Islet precursor cell (in vitro differentiated cells): ENCODE data around the gene SMG6.

Source experiments
- DNase-seq: peaks from one replicate; pipeline ENCODE4 v3.0.0-alpha.2; 2018

Gene SMG6

DNA sequence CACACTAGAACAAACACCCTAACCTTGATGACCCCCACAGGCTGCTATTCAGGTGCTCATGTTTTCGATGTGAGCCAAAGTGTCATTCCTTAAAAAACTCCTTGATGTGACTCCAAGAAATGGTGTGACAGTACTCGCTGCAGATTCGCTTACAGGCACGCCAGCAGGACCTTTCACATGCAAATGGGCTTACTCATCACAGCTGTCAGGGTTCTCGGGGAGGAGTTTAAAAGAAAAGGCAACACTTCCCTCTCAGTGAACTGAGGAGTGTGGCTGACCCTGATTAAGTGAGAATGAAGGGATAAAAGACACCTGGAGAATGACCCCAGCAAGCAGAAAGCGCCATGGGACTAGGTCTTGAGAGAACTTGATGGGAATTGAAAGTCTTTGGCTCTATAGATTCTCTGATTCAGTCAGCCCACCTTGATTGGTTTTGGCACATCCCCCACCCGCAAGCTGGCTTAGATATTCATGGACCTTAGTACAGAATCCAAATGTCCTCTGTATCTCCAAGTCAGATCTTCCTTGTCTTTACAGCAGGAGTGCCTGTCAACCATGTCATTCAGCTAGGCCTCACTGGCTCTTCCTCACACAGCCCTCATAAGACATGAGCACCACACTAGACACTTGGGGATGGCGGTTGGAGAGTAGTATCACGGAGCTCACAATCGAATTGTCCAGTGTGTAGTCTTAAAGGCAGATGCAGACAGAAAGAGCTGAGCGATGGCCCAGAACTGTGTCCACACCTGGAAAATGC, 166.1 kb downstream of the SMG6 start:
- peak; percentile 93 for DNase-seq

DNA sequence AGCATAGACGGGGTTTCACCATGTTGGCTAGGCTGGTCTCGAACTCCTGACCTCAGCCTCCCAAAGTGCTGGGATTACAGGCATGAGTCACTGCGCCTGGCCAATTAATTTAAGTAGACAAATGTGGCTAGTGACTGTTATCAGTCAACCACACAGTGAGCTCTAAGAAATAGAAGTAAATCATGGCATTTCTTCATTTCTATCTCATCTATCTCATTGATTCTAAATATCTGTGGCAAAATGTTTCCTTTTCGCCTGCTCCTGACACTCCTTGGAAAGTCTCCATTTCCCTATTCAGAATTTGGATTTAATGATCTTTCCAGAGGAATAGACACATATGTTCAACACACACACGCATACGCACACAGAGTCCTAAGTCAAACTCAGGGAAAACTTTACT, 167.3 kb downstream of the SMG6 start:
- no peak for DNase-seq

DNA sequence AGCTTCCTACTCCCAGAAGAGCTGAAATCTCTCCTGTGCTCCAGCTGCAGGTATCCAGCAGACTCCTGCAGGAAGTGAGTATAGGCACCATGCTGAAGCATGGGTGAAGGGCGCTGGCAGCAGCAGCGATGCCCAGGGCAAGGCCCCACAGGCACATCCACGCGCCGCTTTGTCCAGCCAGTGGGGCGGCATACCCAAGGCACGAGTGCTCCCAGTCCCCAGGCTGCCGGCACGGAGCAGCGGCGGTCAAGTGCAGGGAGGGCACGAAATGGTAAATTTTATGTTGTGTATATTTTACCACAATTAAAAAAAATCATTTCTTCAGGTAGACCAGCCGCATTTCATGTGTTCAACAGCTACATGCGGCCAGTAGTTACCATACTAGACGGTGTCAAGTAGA, 175.6 kb downstream of the SMG6 start:
- no peak for DNase-seq

DNA sequence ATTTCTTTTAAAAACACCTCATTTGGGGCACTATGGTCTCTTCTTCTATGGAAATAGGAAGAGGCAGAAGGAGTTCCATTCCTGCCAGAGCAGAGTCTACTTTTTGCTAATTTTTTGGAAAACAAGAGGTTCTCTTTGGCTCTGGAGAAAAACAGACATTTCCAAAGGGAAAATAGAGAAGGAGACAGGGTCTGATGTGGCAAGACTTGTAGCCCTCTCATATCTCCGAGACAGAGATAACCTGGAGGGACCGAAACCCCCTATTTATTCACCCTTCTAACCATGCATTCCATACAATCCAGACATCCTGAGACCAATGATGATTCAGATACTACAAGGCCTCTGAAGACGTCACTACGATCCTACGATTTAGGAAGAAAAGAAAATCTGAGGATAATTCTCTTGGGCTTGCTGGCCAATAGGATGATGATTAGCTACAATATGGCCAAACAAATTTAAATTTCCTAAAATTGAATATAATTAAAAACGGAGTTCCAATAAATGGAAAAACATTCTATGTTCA, 178.5 kb downstream of the SMG6 start:
- DNase-seq = no peak

DNA sequence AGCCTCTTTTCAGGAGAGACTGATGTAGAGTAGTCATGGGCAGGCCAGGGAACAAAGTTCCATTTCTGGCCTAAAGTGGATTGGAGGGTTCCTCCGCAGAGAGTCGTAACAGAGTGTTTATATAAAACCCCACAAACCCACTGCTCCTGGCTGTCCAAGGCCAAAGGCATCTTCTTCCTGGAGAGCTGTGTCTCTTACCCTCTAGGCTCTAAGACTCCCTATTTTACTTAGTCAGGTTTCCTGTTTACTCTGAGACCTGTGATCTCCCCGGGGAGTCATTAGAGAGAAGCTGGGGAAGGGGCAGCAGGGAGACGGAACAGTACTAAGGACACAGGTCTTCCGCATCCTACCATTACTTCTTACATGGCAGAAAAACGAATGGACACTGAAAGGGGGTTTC, 179.2 kb downstream of the SMG6 start:
- DNase-seq = no peak

DNA sequence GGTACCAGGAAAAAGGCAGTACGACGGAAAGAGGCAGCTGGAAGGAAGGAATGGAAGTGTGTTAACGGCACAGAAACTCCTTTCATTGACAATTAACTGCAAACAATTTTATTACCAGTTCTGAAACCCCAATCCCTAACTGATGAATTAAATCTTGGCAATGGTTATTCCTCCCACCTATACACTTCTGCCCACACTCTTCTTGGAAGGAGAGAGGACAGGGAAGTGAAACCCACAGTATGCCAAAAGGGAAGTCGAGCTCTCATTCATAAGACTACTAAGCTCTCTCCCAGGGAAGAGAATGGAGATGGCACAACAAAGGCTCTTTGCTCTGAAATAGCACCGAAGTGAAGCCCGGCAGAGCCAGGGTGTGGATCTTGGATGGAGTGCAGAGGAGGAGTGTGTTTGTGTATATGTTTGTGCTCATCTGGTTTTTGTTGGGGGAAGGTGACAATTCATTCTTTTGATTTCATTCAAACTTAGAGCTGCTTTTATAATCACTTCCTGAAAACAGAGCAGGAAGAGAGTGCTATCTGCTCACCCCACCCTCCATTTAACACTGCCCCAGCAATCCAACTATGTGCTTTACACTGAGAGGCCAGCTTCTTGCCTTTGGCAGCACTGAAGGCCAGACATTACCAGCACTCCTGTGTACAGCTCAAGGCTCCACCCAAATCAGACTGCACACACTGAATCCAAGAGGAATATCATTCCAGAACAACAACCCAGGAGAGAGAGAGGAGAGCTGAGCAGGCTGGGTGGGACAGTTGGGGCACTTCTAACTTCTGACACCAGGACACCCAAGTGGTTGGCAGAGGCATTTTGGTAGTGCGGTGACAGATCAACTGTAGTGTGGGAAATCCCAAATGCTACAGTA, 180.0 kb downstream of the SMG6 start:
- no peak for DNase-seq

DNA sequence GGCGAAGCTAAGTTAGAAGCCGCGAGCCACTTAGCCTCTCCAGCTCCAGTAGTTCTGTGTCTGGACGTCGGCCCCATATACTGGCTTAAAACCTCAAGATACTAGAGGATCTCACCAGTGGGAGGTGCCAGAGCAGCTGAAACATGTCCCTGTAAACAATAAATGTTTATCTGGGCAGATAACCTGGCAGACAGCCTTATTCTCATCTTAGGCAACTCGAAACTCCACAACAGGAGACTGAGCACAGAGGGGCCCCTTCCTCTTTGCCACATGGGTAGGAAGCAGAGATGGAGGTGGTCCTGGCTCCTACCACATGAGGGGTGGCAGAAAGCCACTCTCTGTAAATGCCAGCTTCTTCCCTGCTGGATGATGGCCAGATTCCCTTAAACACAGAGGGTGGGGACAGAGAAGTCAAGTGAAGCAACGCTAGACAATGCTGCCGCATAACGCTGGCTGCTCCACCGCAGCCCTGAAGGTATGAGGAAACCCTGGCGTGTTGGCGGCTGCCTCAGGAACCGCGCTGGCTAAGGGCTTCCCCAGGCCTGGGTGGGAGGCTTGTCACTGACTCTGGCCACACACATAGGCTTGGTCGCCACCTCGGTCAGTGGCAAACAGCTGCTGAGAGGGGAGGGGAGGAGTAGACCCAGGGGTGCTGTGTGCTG, 180.8 kb downstream of the SMG6 start:
- DNase-seq = no peak

DNA sequence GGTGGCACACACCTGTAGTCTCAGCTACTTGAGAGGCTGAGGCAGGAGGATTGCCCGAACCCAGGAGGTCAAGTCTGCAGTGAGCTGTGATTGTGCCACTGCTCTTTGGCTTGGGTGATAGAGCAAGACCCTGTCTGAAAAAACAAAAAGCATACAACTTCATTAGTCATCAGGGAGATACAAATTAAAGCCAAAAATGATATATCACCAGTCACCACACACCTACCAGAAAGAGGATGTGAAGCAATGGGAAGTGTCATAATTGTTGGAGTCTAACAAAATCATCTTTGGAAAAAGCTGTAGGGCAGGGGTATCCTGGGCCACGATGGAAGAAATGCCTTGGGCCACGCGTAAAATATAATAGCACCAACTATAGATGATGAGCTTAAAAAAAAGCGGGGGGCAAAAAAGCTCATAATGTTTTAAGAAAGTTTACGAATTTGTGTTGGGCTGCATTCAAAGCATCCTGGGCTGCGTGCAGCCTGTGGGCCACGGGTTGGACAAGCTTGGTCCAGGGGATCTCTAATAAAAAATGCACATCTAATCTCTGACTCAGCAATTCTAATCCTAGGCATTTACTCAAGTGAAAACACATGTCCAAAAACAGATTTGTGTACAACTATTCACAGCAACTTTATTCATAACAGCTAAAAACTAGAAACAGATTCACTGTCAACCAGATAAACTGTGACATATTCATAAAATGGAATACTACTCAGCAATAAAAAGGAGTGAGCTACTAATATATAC, 182.8 kb downstream of the SMG6 start:
- no peak for DNase-seq

DNA sequence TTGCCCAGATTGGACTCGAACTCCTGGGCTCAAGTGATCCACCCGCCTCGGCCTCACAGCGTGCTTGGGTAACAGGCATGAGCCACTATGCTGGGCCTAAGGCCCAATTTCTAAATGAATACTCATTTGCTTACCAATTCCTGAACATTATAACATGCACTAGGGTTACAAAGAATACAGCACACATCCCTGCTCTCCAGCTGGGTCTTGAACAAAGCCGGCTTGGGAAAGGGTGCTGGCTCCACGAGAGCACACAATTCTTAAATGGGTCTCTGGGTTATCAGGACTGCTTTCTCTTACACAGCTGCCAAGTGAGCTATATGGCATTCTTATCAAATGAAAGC, 190.3 kb downstream of the SMG6 start:
- DNase-seq = no peak

DNA sequence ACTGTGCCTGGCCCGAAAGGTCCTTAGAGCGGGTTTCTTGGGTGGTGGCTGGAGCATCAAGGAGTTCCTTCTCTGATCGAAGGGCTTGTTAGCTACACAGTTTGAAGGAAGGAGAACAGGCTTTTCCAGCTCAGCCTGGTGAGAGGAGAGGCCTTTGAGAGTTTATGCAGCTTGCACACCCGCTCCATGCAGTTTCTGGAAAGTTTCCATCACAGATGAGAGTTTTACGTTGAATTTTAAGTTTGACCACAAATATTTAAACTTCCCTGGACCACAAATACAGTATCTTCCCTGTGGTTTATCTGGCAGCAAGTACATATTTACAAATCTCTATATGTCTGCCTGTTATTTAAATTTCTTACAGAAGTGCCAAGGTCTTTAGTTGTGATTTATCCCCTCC, 191.9 kb downstream of the SMG6 start:
- peak; percentile 73 for DNase-seq

DNA sequence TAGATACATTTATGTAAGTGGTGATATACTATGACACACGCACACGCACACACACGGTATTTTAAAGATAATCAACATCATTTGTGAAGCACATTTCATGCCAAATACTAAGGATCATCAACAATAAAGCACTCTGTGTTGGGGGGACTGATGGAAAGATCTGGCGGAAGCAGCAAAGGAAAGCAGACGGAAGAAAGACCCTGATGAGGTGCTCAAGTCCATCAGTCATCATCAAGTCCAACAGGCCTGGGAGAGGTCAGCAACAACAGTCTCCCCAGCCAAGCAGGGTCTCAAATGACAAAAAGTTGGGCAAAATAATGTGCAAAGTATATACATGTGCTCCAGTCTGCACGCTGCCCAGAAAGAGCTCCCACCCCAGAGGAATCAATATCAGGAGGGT, 193.1 kb downstream of the SMG6 start:
- DNase-seq = no peak

DNA sequence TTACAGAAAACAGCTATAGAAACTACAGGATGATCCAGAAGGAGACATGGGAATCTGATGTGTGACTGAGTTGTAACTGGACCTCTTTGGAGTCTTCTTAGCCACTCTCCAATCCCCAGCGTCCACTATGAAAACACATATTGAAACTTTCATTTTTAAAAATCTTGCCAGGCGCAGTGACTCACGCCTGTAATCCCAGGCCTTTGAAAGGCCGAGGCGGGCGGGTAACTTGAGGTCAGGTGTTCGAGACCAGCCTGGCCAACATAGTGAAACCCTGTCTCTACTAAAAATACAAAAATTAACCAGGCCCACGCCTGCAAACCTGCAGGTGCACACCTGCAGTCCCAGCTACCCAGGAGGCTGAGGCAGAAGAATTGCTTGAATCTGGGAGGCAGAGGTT, 195.4 kb downstream of the SMG6 start:
- DNase-seq = no peak

DNA sequence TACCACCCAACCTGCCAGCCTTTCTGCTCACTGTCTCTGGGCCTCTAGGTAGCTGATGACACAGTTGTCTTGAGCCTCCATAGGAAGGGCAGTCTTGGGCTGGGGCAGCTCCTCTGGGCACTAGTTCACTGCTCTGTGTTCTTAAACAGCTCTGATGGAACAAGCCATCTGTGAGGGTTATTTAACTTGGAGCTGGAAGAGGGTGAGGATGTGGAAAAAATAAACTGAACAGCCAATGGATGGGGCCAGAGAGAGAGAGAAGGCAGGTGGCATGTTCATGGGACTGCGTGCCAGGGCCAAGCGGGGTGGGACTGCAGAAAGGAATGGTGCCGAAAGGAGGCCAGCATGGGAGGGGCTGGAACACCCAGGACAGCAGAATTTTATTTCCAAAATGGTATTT, 196.1 kb downstream of the SMG6 start:
- DNase-seq = no peak

DNA sequence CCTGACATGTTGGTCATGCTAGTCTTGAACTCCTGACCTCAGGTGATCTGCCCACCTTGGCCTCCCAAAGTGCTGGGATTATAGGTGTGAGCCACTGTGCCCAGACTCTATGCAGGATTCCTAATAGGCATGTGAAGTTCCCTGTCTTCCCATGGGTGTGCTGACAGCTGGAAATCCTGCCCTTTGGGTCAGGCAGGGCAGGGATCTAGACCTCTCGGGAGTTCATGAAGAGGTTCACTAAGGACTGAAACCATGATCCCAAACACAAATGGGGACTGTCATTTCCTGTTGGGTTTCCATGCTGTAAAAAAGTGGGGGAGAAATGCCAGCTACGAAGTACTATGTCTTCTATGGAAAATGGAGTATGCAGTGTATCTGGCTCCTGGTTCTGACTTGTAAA, 196.5 kb downstream of the SMG6 start:
- DNase-seq = no peak

DNA sequence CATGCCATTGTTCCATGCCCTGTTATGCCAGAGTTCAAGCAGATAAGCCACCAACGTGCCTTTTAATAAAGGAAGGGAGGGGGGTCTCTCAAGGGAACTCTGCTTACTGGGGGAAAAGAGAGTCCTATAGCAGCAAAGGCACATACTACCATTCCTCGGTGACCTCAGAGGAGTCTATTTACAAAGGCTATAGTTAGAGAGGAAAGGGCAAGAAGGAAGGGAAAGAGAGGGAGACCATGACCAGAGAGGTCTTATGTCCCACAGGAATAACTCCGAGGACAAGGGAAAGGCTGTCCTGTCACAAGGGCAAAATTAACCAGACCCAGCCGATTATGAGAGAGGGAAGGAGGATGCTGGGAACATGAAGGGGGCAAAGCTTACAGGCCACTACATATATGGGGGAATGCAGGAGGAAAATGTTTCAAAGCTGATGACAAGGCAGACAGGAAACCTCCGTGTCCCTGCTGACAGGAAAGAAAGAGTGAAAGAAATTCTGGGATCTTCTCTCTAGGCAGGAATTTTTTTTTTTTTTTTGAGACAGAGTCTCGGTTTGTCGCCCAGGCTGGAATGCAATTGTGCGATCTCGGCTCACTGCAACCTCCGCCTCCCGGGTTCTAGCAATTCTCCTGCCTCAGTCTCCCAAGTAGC, 197.2 kb downstream of the SMG6 start:
- no peak for DNase-seq

DNA sequence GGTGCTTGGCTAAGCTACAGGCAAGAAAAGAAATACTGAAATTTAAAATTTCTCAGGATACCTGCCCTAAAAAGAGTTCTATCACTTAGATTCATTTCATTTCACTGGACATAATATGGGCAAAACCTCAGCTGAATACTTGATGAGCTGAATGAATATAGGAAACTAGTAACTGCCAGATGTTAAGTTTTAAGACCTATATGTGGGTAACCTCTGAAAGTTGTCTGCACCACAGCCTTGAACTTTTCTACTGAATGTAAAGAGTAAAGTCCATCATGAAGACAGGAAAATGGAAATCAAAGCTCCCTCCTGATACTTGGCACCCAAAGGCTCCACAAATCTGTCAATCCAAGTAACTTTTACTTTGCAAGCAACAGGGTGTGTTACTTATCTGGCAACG, 197.9 kb downstream of the SMG6 start:
- no peak for DNase-seq

DNA sequence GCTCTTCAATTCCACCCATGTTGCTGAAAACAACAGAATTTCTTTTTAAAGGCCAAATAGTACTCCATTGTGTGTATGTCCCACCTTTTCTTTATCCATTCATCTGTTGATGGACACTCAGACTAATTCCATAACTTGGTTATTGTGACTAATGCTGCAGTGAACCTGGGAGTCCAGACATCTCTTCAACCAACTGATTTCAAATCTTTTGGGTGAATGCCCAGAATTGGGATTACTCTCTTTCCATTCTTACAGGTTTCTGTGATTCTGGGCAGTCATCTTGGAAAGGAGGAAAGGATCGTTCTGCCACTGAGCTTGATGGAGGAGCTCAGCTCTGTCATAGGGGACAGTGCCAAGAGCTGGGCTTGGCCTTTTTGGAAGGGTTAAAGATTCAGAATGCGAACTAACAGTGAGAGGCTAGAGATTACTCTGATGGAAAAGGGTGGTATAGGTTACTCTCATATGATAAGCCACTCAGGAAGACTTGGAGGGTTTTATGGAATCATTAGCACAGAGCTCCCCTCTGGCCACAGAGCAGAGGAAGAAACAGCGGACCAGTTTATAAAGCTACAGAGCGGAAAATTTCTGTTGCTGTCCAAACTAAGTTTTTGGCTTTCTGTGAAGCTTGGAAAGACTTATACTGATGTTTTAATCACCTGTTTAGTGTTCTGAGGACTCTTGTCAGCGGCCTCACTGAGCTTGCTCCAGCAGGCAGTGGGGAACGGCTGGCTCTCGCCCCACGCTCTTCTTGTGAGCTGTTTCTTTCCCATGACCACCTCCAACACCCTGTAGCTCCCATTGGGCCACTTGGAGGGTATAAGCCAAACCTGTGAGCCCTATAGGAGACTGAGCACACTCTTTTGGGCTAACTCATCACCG, 200.4 kb downstream of the SMG6 start:
- DNase-seq = no peak

DNA sequence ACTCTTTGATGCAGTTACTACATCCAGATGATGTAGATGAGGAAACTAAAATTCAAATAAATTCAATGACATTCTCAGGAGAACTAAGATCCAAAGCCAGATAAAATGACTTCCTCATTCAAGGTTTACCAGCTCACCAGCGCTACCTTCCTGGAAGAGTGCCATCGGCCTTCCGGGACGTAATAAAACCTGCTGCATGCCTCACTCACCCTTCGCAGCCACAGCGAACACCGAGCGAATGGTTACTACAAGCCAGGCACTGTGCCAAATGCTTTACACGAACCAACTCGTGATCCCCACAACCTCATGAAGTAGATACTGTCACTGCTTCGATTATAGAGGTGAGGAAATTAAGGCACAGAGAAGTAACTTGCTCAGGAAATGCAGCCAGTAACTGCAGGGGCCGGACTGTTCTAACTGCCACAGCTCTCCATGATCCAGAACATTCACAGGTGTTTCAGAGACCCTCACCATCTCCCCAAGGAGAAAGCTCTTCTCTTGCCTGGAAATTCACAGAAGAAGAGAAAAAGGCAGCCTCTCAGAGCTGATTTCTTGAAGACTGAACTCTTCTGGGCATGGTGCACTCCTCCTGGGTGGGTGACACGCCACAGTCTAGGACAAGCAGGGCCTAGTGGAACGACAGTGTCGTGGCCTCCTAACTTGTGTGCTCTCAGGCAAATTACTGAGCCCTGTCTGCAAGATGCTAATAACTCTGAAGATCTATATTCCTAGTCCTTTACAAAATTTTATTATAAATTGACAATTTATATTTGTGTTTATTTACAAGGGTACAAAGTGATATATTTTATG, 201.9 kb downstream of the SMG6 start:
- no peak for DNase-seq

DNA sequence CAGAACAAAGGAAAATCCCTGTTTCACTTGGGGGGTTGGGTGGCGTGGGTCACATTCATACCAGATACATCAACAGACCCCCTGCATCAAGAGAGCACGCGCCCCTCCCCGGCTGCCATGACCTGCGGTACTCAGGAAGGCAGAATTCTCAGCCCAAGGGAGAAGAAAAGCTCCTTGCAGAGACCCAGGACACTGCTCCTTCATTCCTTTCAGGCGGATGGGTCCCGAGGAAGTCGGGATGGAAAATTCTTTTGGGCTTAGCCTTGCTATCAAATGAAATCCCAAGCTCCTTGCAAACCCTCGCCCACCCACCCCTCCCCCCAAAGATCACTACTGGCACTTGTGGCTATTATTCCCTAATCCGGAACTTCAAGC, 208.1 kb downstream of the SMG6 start:
- DNase-seq = no peak

DNA sequence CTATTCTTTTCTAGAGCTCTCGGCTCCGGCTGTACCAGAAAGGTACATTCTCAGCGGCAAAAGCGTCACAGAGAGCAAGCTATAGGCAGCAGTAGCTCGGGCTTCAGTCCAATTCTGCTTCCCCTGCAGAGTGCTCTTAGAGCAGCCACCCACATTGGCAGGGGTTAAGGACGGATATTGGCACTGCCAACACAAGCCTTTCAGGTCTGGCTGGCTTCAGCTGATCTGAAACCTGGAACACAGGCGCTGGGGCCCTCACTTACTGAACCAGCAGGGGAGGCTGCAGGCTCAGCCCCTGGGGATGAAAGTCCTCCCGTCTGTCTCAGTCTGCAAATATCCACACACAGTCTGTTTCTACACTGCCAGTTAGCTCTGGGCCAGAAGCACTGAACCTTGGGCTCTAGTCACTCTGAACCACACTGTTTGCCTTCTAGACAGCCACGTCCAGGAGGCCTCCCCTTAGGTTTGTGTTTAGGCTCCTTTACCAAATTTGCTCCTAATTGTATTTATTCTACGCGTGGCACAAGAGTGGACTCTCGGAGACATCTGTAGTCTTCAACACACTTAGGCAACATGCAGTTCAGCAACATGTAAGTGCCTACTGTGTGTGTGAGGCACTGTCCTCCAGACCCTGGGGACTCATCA, 208.6 kb downstream of the SMG6 start:
- peak; percentile 83 for DNase-seq
